ENCODE measurements around the gene KRT86. TPM values are rescaled to one million over a fixed set of nuclear protein-coding genes. Genes with fewer than 3 reads are reported as not detected.
"Not testable (repeated sequence)": the region's sequence is repeated elsewhere in the genome, so short reads cannot be mapped to it uniquely, and the experiment has no call there.

KRT86 gene
- total and polyA plus RNA-seq, 3 donors from 2014 or later: 2.3 to 4.0 (median 3.2) TPM

- intact Hi-C loops (cut with DNase I; ENCODE audit: low total_unique reads): no loop called here
- no peak overlapping the region for H3K4me3 ChIP-seq
- H3K27ac ChIP-seq: no peak overlapping the region
- H3K36me3 ChIP-seq (ENCODE audit: low read depth, missing control alignments): no peaks in the 10 kb centered on the region
- no peaks in the 10 kb centered on the region for H3K4me1 ChIP-seq
- WGBS, 2 donors: 96% methylated on average over 4 to 5 of the region's 5 CpGs
- DNase-seq: no peak
- H3K9me3 ChIP-seq: no peaks in the 10 kb centered on the region
- no peaks in the 10 kb centered on the region for H3K27me3 ChIP-seq
- TF ChIP-seq, protein P1, sequence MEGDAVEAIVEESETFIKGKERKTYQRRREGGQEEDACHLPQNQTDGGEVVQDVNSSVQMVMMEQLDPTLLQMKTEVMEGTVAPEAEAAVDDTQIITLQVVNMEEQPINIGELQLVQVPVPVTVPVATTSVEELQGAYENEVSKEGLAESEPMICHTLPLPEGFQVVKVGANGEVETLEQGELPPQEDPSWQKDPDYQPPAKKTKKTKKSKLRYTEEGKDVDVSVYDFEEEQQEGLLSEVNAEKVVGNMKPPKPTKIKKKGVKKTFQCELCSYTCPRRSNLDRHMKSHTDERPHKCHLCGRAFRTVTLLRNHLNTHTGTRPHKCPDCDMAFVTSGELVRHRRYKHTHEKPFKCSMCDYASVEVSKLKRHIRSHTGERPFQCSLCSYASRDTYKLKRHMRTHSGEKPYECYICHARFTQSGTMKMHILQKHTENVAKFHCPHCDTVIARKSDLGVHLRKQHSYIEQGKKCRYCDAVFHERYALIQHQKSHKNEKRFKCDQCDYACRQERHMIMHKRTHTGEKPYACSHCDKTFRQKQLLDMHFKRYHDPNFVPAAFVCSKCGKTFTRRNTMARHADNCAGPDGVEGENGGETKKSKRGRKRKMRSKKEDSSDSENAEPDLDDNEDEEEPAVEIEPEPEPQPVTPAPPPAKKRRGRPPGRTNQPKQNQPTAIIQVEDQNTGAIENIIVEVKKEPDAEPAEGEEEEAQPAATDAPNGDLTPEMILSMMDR (IDR thresholded peaks at IDR 0.05): no peak
- TF ChIP-seq POLR2A (IDR thresholded peaks at IDR 0.05): no peak
Measured at GRCh38 chr12:52296572-52297215, 22.2 kb downstream of the KRT86 start.

- no peaks in the 10 kb centered on the region for H3K9me3 ChIP-seq
- no peaks in the 10 kb centered on the region for H3K36me3 ChIP-seq (ENCODE audit: low read depth, missing control alignments)
- H3K4me3 ChIP-seq: no peak overlapping the region
- TF ChIP-seq, protein P1 (IDR thresholded peaks at IDR 0.05): no peak
- no peak for TF ChIP-seq POLR2A (IDR thresholded peaks at IDR 0.05)
- 71 to 77% methylated on average over 4 of the region's 4 CpGs for WGBS, 2 donors
- H3K27ac ChIP-seq: no peak overlapping the region
- H3K4me1 ChIP-seq: no peaks in the 10 kb centered on the region
- H3K27me3 ChIP-seq: no peaks in the 10 kb centered on the region
- DNase-seq: no peak
- intact Hi-C loops (cut with DNase I; ENCODE audit: low total_unique reads): no loop called here
Measured at GRCh38 chr12:52298677-52299190, 24.3 kb downstream of the KRT86 start.

DNA sequence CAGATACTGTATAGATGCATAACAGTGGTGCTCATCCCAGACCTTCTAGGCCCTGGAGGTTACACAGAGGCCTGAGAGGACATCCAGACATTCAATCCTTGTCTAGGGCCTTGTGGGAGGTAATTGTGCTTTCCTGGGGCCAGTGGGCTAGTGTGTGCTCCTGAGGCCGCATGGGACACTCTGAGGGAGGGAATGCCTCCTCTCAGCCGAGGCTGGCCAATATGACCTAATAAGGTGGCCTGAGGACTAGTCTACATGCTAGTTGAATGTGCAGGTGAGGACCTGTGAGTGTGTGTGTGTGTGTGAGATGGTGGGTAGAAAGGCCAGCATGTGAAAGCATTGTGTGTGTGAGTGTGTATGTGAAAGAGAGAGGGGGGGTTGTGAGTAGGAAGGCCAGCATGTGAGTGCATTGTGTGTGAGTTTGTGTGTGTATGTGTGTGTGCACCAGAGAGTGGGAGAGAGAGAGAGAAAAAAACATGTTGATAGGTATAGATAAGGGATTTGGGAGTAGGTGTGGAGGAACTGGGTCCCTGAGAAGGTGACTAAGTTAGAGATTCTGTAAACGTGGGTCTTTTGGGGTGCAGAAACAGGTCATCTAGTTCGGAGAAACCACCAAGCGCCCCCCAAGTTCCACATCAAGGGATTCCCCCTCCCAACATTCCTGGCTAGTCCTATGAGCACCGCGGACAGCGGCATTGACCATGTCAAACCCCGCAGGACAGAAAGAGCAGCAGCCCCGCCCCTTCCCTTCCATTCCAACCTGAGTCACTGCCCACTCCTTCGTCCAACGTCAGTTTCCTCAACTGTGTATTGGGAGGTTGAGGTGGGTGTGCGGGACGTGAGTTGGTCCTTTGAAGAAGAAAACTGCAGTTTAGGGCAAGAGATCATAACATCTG, 26.6 kb downstream of the KRT86 start:
- intact Hi-C loops (cut with DNase I; ENCODE audit: low total_unique reads): no loop called here
- H3K27me3 ChIP-seq: no peaks in the 10 kb centered on the region
- no peak overlapping the region for H3K4me3 ChIP-seq
- 39 to 43% methylated on average over 14 of the region's 14 CpGs for WGBS, 2 donors
- H3K4me1 ChIP-seq: no peaks in the 10 kb centered on the region
- H3K27ac ChIP-seq: no peak overlapping the region
- H3K36me3 ChIP-seq (ENCODE audit: low read depth, missing control alignments): no peaks in the 10 kb centered on the region
- no peak for TF ChIP-seq POLR2A (IDR thresholded peaks at IDR 0.05)
- TF ChIP-seq, protein P1 (IDR thresholded peaks at IDR 0.05): no peak
- H3K9me3 ChIP-seq: no peaks in the 10 kb centered on the region
- no peak for DNase-seq

GRCh38 chr12:52301721-52302120, 27.3 kb downstream of the KRT86 start:
- H3K36me3 ChIP-seq (ENCODE audit: low read depth, missing control alignments); H3K4me3 ChIP-seq; H3K9me3 ChIP-seq; intact Hi-C loops (cut with DNase I; ENCODE audit: low total_unique reads); DNase-seq; H3K27me3 ChIP-seq; H3K4me1 ChIP-seq; H3K27ac ChIP-seq: not testable (repeated sequence)
- WGBS, 2 donors: 51 to 52% methylated on average over 19 to 22 of the region's 31 CpGs

GRCh38 chr12:52302242-52302914, 27.9 kb downstream of the KRT86 start:
- H3K9me3 ChIP-seq; H3K27ac ChIP-seq; DNase-seq; H3K4me1 ChIP-seq; H3K4me3 ChIP-seq; intact Hi-C loops (cut with DNase I; ENCODE audit: low total_unique reads); H3K27me3 ChIP-seq; H3K36me3 ChIP-seq (ENCODE audit: low read depth, missing control alignments): not testable (repeated sequence)
- no CpG with 5 or more reads among the region's 5 CpGs for WGBS, 2 donors

- H3K4me1 ChIP-seq; H3K4me3 ChIP-seq; H3K9me3 ChIP-seq; H3K27me3 ChIP-seq; H3K36me3 ChIP-seq (ENCODE audit: low read depth, missing control alignments); intact Hi-C loops (cut with DNase I; ENCODE audit: low total_unique reads); DNase-seq; H3K27ac ChIP-seq: not testable (repeated sequence)
- 84 to 87% methylated on average over 8 to 15 of the region's 15 CpGs for WGBS, 2 donors
Measured at GRCh38 chr12:52304941-52305411, 30.5 kb downstream of the KRT86 start.
